Astrocyte (in vitro differentiated cells and primary cell): ENCODE data around the gene CTIF. TPM values are rescaled to one million over a fixed set of nuclear protein-coding genes. Genes with fewer than 3 reads are reported as not detected.

Source experiments
- DNase-seq: peaks from one replicate; pipeline ENCODE4 v3.0.0-alpha.2; 2010; ENCODE audit warnings: low read depth
- FAIRE-seq: peaks from 2 replicates; lab custom pipeline; 2011; peaks lifted over from hg19 to GRCh38; lab: Jason Lieb, UNC
- H2AFZ ChIP-seq: 2 replicates; pipeline ENCODE4 v1.6.0; 2012; ENCODE audit warnings: low read depth, low read length, inconsistent platforms
- H3K27ac ChIP-seq: 2 replicates; pipeline ENCODE4 v1.5.1; 2011; ENCODE audit warnings: low read depth, low read length, inconsistent platforms
- H3K27me3 ChIP-seq: 2 replicates; pipeline ENCODE4 v1.6.0; 2011; ENCODE audit warnings: low read length, inconsistent platforms; ENCODE audit not compliant: insufficient read depth
- H3K36me3 ChIP-seq: 2 replicates; pipeline ENCODE4 v1.5.1; 2011; ENCODE audit warnings: low read length, inconsistent platforms; ENCODE audit not compliant: insufficient read depth
- H3K4me1 ChIP-seq: 2 replicates; pipeline ENCODE4 v1.5.1; 2011; ENCODE audit warnings: low read length, inconsistent platforms; ENCODE audit not compliant: insufficient read depth
- H3K4me2 ChIP-seq: 2 replicates; pipeline ENCODE4 v1.6.0; 2012; ENCODE audit warnings: low read length, inconsistent platforms
- H3K4me3 ChIP-seq: 2 replicates; pipeline ENCODE4 v1.5.1; 2011; ENCODE audit warnings: low read depth, mild to moderate bottlenecking, low read length, inconsistent platforms; ENCODE audit not compliant: insufficient read depth
- H3K79me2 ChIP-seq: 2 replicates; pipeline ENCODE4 v1.6.0; 2012; ENCODE audit warnings: mild to moderate bottlenecking, low read length, inconsistent platforms; ENCODE audit not compliant: insufficient read depth
- H3K9ac ChIP-seq: 2 replicates; pipeline ENCODE4 v1.6.0; 2012; ENCODE audit warnings: mild to moderate bottlenecking, low read length, inconsistent platforms
- H3K9me3 ChIP-seq: 2 replicates; pipeline ENCODE4 v1.5.1; 2012; ENCODE audit warnings: low read depth, mild to moderate bottlenecking, low read length, inconsistent platforms; ENCODE audit not compliant: insufficient read depth
- H4K20me1 ChIP-seq: 2 replicates; pipeline ENCODE4 v1.6.0; 2012; ENCODE audit warnings: low read length, inconsistent platforms; ENCODE audit not compliant: insufficient read depth
- H3K27ac Mint-ChIP-seq: one replicate; pipeline ENCODE4 v1.8.0; 2021; ENCODE audit warnings: mild to moderate bottlenecking, mixed read lengths; ENCODE audit not compliant: unreplicated experiment
- H3K27me3 Mint-ChIP-seq: one replicate; pipeline ENCODE4 v1.8.0; 2021; ENCODE audit warnings: low read depth, mixed read lengths; ENCODE audit not compliant: unreplicated experiment
- H3K36me3 Mint-ChIP-seq: one replicate; pipeline ENCODE4 v1.8.0; 2021; ENCODE audit warnings: low read depth, mixed read lengths; ENCODE audit not compliant: unreplicated experiment
- H3K4me1 Mint-ChIP-seq: one replicate; pipeline ENCODE4 v1.8.0; 2021; ENCODE audit warnings: low read depth, mixed read lengths; ENCODE audit not compliant: unreplicated experiment
- H3K4me3 Mint-ChIP-seq: one replicate; pipeline ENCODE4 v1.8.0; 2021; ENCODE audit warnings: mild to moderate bottlenecking, moderate library complexity, mixed read lengths; ENCODE audit not compliant: unreplicated experiment
- H3K9me3 Mint-ChIP-seq: one replicate; pipeline ENCODE4 v1.8.0; 2021; ENCODE audit warnings: mild to moderate bottlenecking, mixed read lengths; ENCODE audit not compliant: unreplicated experiment
- EZH2 ChIP-seq: IDR thresholded peaks from 2 replicates; pipeline ENCODE4 v1.6.1; 2012; ENCODE audit warnings: mild to moderate bottlenecking, low read length, inconsistent platforms; ENCODE audit not compliant: insufficient read depth
- total RNA-seq: library from RNA; stranded (reverse); gene quantifications from 2 replicates; pipeline ENCODE4 v1.2.1, GENCODE V29; 2021
- TF ChIP-seq, protein P1 (sequence below): IDR thresholded peaks from 2 replicates; pipeline ENCODE4 v1.5.1; 2011; ENCODE audit warnings: low read depth, mild to moderate bottlenecking, inconsistent platforms, low read length, moderate library complexity; ENCODE audit not compliant: insufficient read depth

CTIF gene
- total RNA-seq, 1 donor from 2014 or later: 101 TPM

DNA sequence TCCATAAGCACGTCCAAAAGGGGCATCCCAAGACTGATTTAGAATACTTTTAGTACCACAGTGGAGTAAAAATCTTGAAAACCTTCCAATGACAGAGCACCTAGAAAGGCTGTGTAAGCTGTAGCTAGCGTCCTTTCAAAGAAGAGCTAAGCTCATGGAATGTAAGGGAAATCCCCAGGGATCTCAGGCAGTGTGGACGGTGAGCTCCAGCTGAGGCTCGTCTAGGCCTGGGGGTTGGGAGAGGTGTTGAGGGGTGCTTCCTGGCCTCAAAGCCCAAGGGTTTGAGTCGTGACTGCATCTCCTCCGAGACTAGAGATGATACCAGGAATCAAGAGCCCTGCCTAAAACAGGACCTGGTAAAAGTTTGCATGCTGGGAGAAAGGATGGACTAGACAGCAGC, 7.6 kb downstream of the CTIF start:
- DNase-seq: peak; percentile 54
- Mint-ChIP-seq H3K27me3 (no peaks in the 10 kb centered on the region), H3K36me3 (peaks cover 36% of the 10 kb centered on the region), H3K9me3 (no peaks in the 10 kb centered on the region), H3K4me1 (peaks cover 84% of the 10 kb centered on the region), H3K4me3 (peak overlapping the region; percentile 25), H3K27ac (peak overlapping the region; percentile 97)
- peak overlapping the region; percentile 63 for H3K4me2 ChIP-seq
- peak overlapping the region; percentile 57 for H3K27ac ChIP-seq
- H3K79me2 ChIP-seq: peaks cover 98% of the 10 kb centered on the region
- H3K4me3 ChIP-seq: no peak overlapping the region
- no peaks in the 10 kb centered on the region for H3K27me3 ChIP-seq
- no peaks in the 10 kb centered on the region for H3K9me3 ChIP-seq
- no peaks in the 10 kb centered on the region for H3K36me3 ChIP-seq
- no peak overlapping the region for H2AFZ ChIP-seq
- H4K20me1 ChIP-seq: peaks cover 99% of the 10 kb centered on the region
- TF ChIP-seq EZH2: no peak
- TF ChIP-seq, protein P1, sequence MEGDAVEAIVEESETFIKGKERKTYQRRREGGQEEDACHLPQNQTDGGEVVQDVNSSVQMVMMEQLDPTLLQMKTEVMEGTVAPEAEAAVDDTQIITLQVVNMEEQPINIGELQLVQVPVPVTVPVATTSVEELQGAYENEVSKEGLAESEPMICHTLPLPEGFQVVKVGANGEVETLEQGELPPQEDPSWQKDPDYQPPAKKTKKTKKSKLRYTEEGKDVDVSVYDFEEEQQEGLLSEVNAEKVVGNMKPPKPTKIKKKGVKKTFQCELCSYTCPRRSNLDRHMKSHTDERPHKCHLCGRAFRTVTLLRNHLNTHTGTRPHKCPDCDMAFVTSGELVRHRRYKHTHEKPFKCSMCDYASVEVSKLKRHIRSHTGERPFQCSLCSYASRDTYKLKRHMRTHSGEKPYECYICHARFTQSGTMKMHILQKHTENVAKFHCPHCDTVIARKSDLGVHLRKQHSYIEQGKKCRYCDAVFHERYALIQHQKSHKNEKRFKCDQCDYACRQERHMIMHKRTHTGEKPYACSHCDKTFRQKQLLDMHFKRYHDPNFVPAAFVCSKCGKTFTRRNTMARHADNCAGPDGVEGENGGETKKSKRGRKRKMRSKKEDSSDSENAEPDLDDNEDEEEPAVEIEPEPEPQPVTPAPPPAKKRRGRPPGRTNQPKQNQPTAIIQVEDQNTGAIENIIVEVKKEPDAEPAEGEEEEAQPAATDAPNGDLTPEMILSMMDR: no peak
- FAIRE-seq: no peak
- peak overlapping the region; percentile 52 for H3K9ac ChIP-seq
- peaks cover 60% of the 10 kb centered on the region for H3K4me1 ChIP-seq

GRCh38 chr18:48547531-48547981, 8.7 kb downstream of the CTIF start:
- Histone ChIP-seq H3K36me3 (no peaks in the 10 kb centered on the region), H3K4me3 (no peak overlapping the region), H3K9ac (no peak overlapping the region), H3K9me3 (no peaks in the 10 kb centered on the region), H4K20me1 (peaks cover 96% of the 10 kb centered on the region), H3K4me1 (peaks cover 52% of the 10 kb centered on the region), H3K4me2 (peak overlapping the region; percentile 61), H3K27me3 (no peaks in the 10 kb centered on the region), H2AFZ (no peak overlapping the region), H3K79me2 (peaks cover 96% of the 10 kb centered on the region), H3K27ac (peak overlapping the region; percentile 39)
- H3K27me3 Mint-ChIP-seq: no peaks in the 10 kb centered on the region
- FAIRE-seq (no peak), DNase-seq (no peak)
- H3K9me3 Mint-ChIP-seq: no peaks in the 10 kb centered on the region
- peak overlapping the region; percentile 97 for H3K27ac Mint-ChIP-seq
- H3K4me1 Mint-ChIP-seq: peaks cover 75% of the 10 kb centered on the region
- H3K4me3 Mint-ChIP-seq: peak overlapping the region; percentile 55
- peaks cover 38% of the 10 kb centered on the region for H3K36me3 Mint-ChIP-seq
- TF ChIP-seq, protein P1: no peak
- TF ChIP-seq EZH2: no peak

GRCh38 chr18:48548011-48548771, 9.4 kb downstream of the CTIF start:
- peak overlapping the region; percentile 55 for H3K4me3 Mint-ChIP-seq
- Histone ChIP-seq H3K27ac (peak overlapping the region; percentile 39), H3K9me3 (no peaks in the 10 kb centered on the region), H3K79me2 (peaks cover 96% of the 10 kb centered on the region), H3K4me2 (peak overlapping the region; percentile 61), H2AFZ (no peak overlapping the region), H3K9ac (no peak overlapping the region), H3K4me1 (peaks cover 46% of the 10 kb centered on the region), H3K4me3 (no peak overlapping the region), H4K20me1 (peaks cover 96% of the 10 kb centered on the region), H3K27me3 (no peaks in the 10 kb centered on the region), H3K36me3 (no peaks in the 10 kb centered on the region)
- no peaks in the 10 kb centered on the region for H3K27me3 Mint-ChIP-seq
- DNase-seq (peak; percentile 85), FAIRE-seq (peak; percentile 91)
- peaks cover 69% of the 10 kb centered on the region for H3K4me1 Mint-ChIP-seq
- H3K36me3 Mint-ChIP-seq: peaks cover 42% of the 10 kb centered on the region
- no peaks in the 10 kb centered on the region for H3K9me3 Mint-ChIP-seq
- TF ChIP-seq, protein P1: no peak
- TF ChIP-seq EZH2: no peak
- H3K27ac Mint-ChIP-seq: peak overlapping the region; percentile 97
